ENCODE data around the gene CCER1. TPM values are rescaled to one million over a fixed set of nuclear protein-coding genes. Genes with fewer than 3 reads are reported as not detected.

The CCER1 gene
- total RNA-seq, 1 experiment from 2014 or later: not detected

GRCh38 chr12:90961154-90961553 is 6.2 kb upstream of the CCER1 start:
- no peak overlapping the region for H2AK5ac ChIP-seq (ENCODE audit: insufficient read length, low read length)
- no peak overlapping the region for H2BK15ac ChIP-seq (ENCODE audit: low read depth, low read length)
- Mint-ChIP-seq H3K4me1 (no peaks in the 10 kb centered on the region), H3K9me3 (no peaks in the 10 kb centered on the region), H3K4me3 (no peak overlapping the region), H3K27ac (no peak overlapping the region), H3K27me3 (ENCODE audit: low read depth) (no peaks in the 10 kb centered on the region), H3K36me3 (ENCODE audit: insufficient read depth in 1 of 3, low read depth in 3 of 3) (no peaks in the 10 kb centered on the region)
- H3K79me1 ChIP-seq (ENCODE audit: insufficient read depth, low read depth, low read length, poor library complexity, severe bottlenecking): no peaks in the 10 kb centered on the region
- H3K27me3 ChIP-seq (ENCODE audit: insufficient read depth, low read length): no peaks in the 10 kb centered on the region
- H2BK20ac ChIP-seq (ENCODE audit: low read depth, low read length, poor library complexity, severe bottlenecking): no peak overlapping the region
- H4K8ac ChIP-seq (replicated peaks; ENCODE audit: insufficient read length, low read depth, low read length): no peak overlapping the region
- no peak overlapping the region for H3K4me2 ChIP-seq (ENCODE audit: insufficient read depth, insufficient read length, low read length)
- H2BK120ac ChIP-seq (ENCODE audit: low read depth, low read length, poor library complexity, severe bottlenecking): no peak overlapping the region
- H2BK5ac ChIP-seq (ENCODE audit: insufficient read length, low read length): no peak overlapping the region
- no peak overlapping the region for H3K18ac ChIP-seq (ENCODE audit: insufficient read length, low read depth, low read length)
- no peak overlapping the region for H3K9ac ChIP-seq (ENCODE audit: extremely low read depth, insufficient read length, low read length)
- no peak overlapping the region for H3K56ac ChIP-seq (ENCODE audit: insufficient read length, low read depth, low read length)
- no CpG with 5 or more reads among the region's 4 CpGs for WGBS (ENCODE audit: extremely low coverage, insufficient read length, low lambda C conversion rate)
- no peak overlapping the region for H3K14ac ChIP-seq (ENCODE audit: insufficient read depth, low read length)
- H3K4ac ChIP-seq (ENCODE audit: low read depth, low read length): no peak overlapping the region
- DNase-seq: no peak
- no peaks in the 10 kb centered on the region for H3K79me2 ChIP-seq (ENCODE audit: insufficient read depth, low read length)
- TF ChIP-seq, protein P1, sequence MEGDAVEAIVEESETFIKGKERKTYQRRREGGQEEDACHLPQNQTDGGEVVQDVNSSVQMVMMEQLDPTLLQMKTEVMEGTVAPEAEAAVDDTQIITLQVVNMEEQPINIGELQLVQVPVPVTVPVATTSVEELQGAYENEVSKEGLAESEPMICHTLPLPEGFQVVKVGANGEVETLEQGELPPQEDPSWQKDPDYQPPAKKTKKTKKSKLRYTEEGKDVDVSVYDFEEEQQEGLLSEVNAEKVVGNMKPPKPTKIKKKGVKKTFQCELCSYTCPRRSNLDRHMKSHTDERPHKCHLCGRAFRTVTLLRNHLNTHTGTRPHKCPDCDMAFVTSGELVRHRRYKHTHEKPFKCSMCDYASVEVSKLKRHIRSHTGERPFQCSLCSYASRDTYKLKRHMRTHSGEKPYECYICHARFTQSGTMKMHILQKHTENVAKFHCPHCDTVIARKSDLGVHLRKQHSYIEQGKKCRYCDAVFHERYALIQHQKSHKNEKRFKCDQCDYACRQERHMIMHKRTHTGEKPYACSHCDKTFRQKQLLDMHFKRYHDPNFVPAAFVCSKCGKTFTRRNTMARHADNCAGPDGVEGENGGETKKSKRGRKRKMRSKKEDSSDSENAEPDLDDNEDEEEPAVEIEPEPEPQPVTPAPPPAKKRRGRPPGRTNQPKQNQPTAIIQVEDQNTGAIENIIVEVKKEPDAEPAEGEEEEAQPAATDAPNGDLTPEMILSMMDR (conservative IDR thresholded peaks at IDR 0.05): no peak
- no peaks in the 10 kb centered on the region for H3K9me3 ChIP-seq (ENCODE audit: control insufficient read depth, low read depth, low read length)
- H4K20me1 ChIP-seq (ENCODE audit: control insufficient read depth, insufficient read depth, insufficient read length): no peaks in the 10 kb centered on the region
- no peaks in the 10 kb centered on the region for H3K23me2 ChIP-seq (ENCODE audit: insufficient read length, low read depth, low read length, poor library complexity, severe bottlenecking)
- H3T11ph ChIP-seq (ENCODE audit: low read length): no peak overlapping the region
- H4K5ac ChIP-seq (ENCODE audit: insufficient read length, low read depth, low read length): no peak overlapping the region
- H2AFZ ChIP-seq (ENCODE audit: low read length): no peak overlapping the region
- no peaks in the 10 kb centered on the region for H3K4me1 ChIP-seq (ENCODE audit: insufficient read depth, low read length)
- H3K27ac ChIP-seq (ENCODE audit: insufficient read length, low read depth, low read length): no peak overlapping the region
- H4K91ac ChIP-seq (ENCODE audit: insufficient read length, low read depth, low read length): no peak overlapping the region
- H2BK12ac ChIP-seq (ENCODE audit: insufficient read length, low read depth, low read length): no peak overlapping the region
- no peak overlapping the region for H3K23ac ChIP-seq (ENCODE audit: insufficient read length, low read depth, low read length)

Data from H9 (cell line).